Measurements from ENCODE around the gene BDNF. TPM values are rescaled to one million over a fixed set of nuclear protein-coding genes. Genes with fewer than 3 reads are reported as not detected.

BDNF gene
- total RNA-seq, 1 experiment from 2014 or later, result 8.5 TPM

DNA sequence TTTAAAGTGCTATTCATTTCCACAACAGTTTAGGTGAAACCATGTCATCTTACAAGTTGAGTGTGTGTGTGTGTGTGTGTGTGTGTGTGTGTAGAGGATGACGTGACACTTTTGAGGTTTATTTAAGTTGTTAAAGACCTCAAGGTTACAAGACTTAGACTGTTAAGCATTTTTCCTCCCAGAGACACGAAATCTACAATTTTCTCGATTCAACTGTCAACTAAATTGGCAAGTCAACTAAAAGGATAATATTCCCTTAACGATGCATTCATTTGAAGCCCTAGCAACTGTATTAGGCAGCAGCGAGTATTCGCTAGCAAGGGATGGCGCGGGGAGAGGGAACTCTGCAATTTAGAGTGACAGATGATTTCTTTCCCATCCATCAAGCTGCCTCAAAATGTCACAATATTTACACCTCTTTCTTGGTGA is 17.6 kb upstream of the BDNF start:
- TSS peak; percentile 37 for BruUV-seq (replicated peaks)
- intact Hi-C loops (cut with micrococcal nuclease; ENCODE audit: unreplicated experiment), result loop anchor here (1.0 to 2.0 kb wide), 3 partner anchors 19 to 164 kb away; no protein-coding TSS in a partner anchor
- H3K4me3 Mint-ChIP-seq (ENCODE audit: unreplicated experiment), result peak overlapping the region; percentile 90
- peaks cover 6% of the 10 kb centered on the region for H3K36me3 Mint-ChIP-seq (ENCODE audit: insufficient read depth, unreplicated experiment)
- Histone ChIP-seq H3K4me1 (peaks cover 5% of the 10 kb centered on the region; the same call in 1 of the 2 replicates), H3K4me3 (ENCODE audit: low read depth, low read length) (peak overlapping the region; percentile 51), H3K27me3 (replicated peaks; ENCODE audit: control insufficient read depth, insufficient read depth, low read length) (no peaks in the 10 kb centered on the region), H3K36me3 (ENCODE audit: control insufficient read depth, insufficient read depth, low read length) (no peaks in the 10 kb centered on the region), H3K9me3 (no peaks in the 10 kb centered on the region)
- CTCF ChIA-PET, result interaction anchor here (0.6 to 4.9 kb wide), 4 partner anchors 12 to 812 kb away, joined by 3 to 69 read pairs (median 4); partner anchors contain the start of gene BDNF
- peaks cover 7% of the 10 kb centered on the region for H3K4me1 Mint-ChIP-seq (ENCODE audit: low read depth, unreplicated experiment)
- H3K27me3 Mint-ChIP-seq (ENCODE audit: insufficient read depth, unreplicated experiment), result peaks cover 3% of the 10 kb centered on the region
- POLR2A ChIA-PET, result interaction anchor here (0.6 to 0.7 kb wide), 4 partner anchors 390 to 1469 kb away, joined by 3 to 5 read pairs (median 4); partner anchors contain the start of genes KIF18A and METTL15
- no peaks in the 10 kb centered on the region for H3K9me3 Mint-ChIP-seq (ENCODE audit: unreplicated experiment)
- DNase-seq, result no peak
- peak overlapping the region; percentile 93 for H3K27ac Mint-ChIP-seq (ENCODE audit: unreplicated experiment)
- TF ChIP-seq CTCF (IDR thresholded peaks at IDR 0.05; ENCODE audit: insufficient read depth in 1 of 2, low read depth in 1 of 2, low read length in 1 of 2, severe bottlenecking in 1 of 2, unreplicated experiment in 1 of 2), result no peak

GRCh38 chr11:27717377-27717776 is 17.1 kb upstream of the BDNF start:
- Mint-ChIP-seq H3K27me3 (ENCODE audit: insufficient read depth, unreplicated experiment) (peaks cover 3% of the 10 kb centered on the region), H3K27ac (ENCODE audit: unreplicated experiment) (no peak overlapping the region), H3K36me3 (ENCODE audit: insufficient read depth, unreplicated experiment) (peaks cover 6% of the 10 kb centered on the region), H3K9me3 (ENCODE audit: unreplicated experiment) (no peaks in the 10 kb centered on the region), H3K4me3 (ENCODE audit: unreplicated experiment) (peak overlapping the region; percentile 90), H3K4me1 (ENCODE audit: low read depth, unreplicated experiment) (peaks cover 7% of the 10 kb centered on the region)
- intact Hi-C loops (cut with micrococcal nuclease; ENCODE audit: unreplicated experiment), result no loop called here
- H3K36me3 ChIP-seq (ENCODE audit: control insufficient read depth, insufficient read depth, low read length), result no peaks in the 10 kb centered on the region
- peaks cover 5% of the 10 kb centered on the region; the same call in 1 of the 2 replicates for H3K4me1 ChIP-seq
- ChIA-PET POLR2A (no interaction called here), CTCF (interaction anchor here (0.5 to 4.9 kb wide), 4 partner anchors 11 to 812 kb away, joined by 3 to 69 read pairs (median 10); partner anchors contain the start of gene BDNF)
- no peak for DNase-seq
- H3K27me3 ChIP-seq (replicated peaks; ENCODE audit: control insufficient read depth, insufficient read depth, low read length), result no peaks in the 10 kb centered on the region
- BruUV-seq (replicated peaks), result no TSS peak
- peak in 1 of 2 experiments; percentile 43 for TF ChIP-seq CTCF (IDR thresholded peaks at IDR 0.05; ENCODE audit: insufficient read depth in 1 of 2, low read depth in 1 of 2, low read length in 1 of 2, severe bottlenecking in 1 of 2, unreplicated experiment in 1 of 2)
- H3K4me3 ChIP-seq (ENCODE audit: low read depth, low read length), result no peak overlapping the region
- H3K9me3 ChIP-seq, result no peaks in the 10 kb centered on the region

GRCh38 chr11:27716835-27717234 is 16.6 kb upstream of the BDNF start:
- Histone ChIP-seq H3K4me1 (peaks cover 5% of the 10 kb centered on the region; the same call in 1 of the 2 replicates), H3K36me3 (ENCODE audit: control insufficient read depth, insufficient read depth, low read length) (no peaks in the 10 kb centered on the region), H3K27me3 (replicated peaks; ENCODE audit: control insufficient read depth, insufficient read depth, low read length) (no peaks in the 10 kb centered on the region), H3K4me3 (ENCODE audit: low read depth, low read length) (no peak overlapping the region), H3K9me3 (no peaks in the 10 kb centered on the region)
- Mint-ChIP-seq H3K27ac (ENCODE audit: unreplicated experiment) (no peak overlapping the region), H3K9me3 (ENCODE audit: unreplicated experiment) (no peaks in the 10 kb centered on the region), H3K36me3 (ENCODE audit: insufficient read depth, unreplicated experiment) (peaks cover 6% of the 10 kb centered on the region), H3K4me1 (ENCODE audit: low read depth, unreplicated experiment) (peaks cover 7% of the 10 kb centered on the region), H3K27me3 (ENCODE audit: insufficient read depth, unreplicated experiment) (peaks cover 3% of the 10 kb centered on the region), H3K4me3 (ENCODE audit: unreplicated experiment) (no peak overlapping the region)
- intact Hi-C loops (cut with micrococcal nuclease; ENCODE audit: unreplicated experiment), result no loop called here
- POLR2A ChIA-PET, result no interaction called here
- peak in 1 of 2 experiments; percentile 17 for TF ChIP-seq CTCF (IDR thresholded peaks at IDR 0.05; ENCODE audit: insufficient read depth in 1 of 2, low read depth in 1 of 2, low read length in 1 of 2, severe bottlenecking in 1 of 2, unreplicated experiment in 1 of 2)
- CTCF ChIA-PET, result interaction anchor here (0.5 to 4.9 kb wide), 4 partner anchors 11 to 813 kb away, joined by 3 to 69 read pairs (median 10); partner anchors contain the start of gene BDNF
- BruUV-seq (replicated peaks), result no TSS peak
- DNase-seq, result no peak
